Measurements from ENCODE around the gene NDUFS2.

- TF ChIP-seq EZH2 (IDR thresholded peaks at IDR 0.05; ENCODE audit: insufficient read depth, poor library complexity, severe bottlenecking): no peak
- TF ChIP-seq EZH2phosphoT487 (IDR thresholded peaks at IDR 0.05; ENCODE audit: insufficient read depth, low read depth): no peak
Measured at GRCh38 chr1:161173711-161174110, 28.5 kb upstream of the NDUFS2 start.
